ENCODE measurements around the gene SLC16A7.

Gene SLC16A7

DNA sequence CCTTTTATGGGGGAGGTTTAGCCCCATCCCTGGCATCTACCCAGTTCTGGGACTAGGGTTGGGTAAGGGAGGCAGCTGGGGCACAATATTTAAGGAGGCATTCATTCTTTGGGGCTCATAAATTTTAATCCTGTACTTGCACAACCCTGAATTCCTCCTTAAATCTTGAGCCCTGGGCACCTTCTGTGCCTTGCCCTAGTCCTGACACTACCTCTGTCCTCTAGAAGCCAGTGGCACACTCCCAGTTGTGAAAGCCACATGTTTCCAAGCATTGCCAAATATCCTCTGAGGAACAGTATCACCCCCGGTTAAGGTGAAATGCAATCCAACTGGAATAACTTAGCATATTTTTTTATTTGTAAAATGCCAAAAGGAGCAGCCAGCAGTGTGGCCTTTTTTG, 36.6 kb downstream of the SLC16A7 start:
- Mint-ChIP-seq H3K27me3 (no peaks in the 10 kb centered on the region), H3K4me1 (peaks cover 65% of the 10 kb centered on the region), H3K4me3 (no peak overlapping the region), H3K27ac (ENCODE audit: low read depth) (no peak overlapping the region), H3K9me3 (no peaks in the 10 kb centered on the region), H3K36me3 (ENCODE audit: insufficient read depth) (no peaks in the 10 kb centered on the region)
- DNase-seq (ENCODE audit: low spot score in 2 of 2) (no peak), ATAC-seq (replicated peaks; ENCODE audit: extremely low read depth, poor library complexity, severe bottlenecking) (no peak)

DNA sequence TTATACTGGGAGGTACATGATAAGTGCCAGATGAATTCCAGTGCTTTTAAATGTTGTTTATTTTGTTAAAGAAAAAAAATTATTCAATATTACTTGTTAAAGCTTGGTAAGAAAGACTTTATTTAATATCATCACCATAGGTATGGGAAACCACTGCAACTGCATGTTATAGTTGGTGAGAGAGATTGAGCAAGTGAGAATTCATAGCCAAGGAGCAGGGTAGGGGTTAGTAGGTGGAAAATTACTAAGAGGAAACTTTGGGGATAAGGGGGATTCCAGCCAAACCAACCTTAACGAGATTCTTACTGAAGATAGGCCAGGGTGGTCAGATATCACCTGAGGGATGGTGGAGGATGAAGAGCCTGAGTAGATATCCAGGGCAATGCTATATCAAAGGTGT, 38.4 kb downstream of the SLC16A7 start:
- Mint-ChIP-seq H3K9me3 (no peaks in the 10 kb centered on the region), H3K4me3 (no peak overlapping the region), H3K27ac (ENCODE audit: low read depth) (no peak overlapping the region), H3K36me3 (ENCODE audit: insufficient read depth) (peaks cover 1% of the 10 kb centered on the region), H3K27me3 (no peaks in the 10 kb centered on the region), H3K4me1 (peaks cover 64% of the 10 kb centered on the region)
- DNase-seq (ENCODE audit: low spot score in 2 of 2): no peak
- no peak for ATAC-seq (replicated peaks; ENCODE audit: extremely low read depth, poor library complexity, severe bottlenecking)

DNA sequence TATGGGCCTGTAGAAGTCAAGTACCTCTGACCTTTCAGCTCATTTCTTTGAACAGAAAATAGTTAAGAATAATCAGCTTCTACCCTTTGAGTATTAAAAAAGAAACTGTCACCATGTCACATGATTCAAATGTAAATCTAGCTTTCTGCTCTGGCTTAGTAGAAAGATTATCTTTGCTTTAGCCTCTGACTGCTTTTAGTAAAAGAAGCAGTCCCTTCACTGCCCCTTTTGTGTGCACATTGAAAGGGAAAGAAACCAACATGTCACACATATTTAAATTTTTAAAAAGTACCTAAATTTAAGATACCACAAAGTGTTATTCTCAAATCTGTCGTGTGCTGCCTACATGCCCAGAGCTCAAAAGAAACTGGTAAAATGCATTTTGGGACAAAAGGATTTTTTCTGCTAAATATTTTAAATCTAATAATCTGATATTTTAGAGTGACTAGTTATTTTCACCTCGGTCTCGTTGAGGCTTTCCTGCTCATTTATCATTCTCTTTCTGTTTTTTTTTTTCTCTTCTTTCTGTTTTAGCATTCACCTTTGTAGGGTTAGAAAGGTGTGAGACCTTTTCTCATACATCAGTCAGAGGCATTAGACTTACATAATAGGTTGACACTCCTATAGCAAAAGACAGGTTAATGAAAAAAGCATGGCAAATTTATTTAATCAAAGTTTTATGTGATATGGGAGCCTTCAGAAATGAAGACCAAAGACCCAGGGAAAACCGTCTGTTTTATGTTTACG, 41.3 kb downstream of the SLC16A7 start:
- Mint-ChIP-seq H3K36me3 (ENCODE audit: insufficient read depth) (peaks cover 1% of the 10 kb centered on the region), H3K27ac (ENCODE audit: low read depth) (peak overlapping the region; percentile 52), H3K4me1 (peaks cover 56% of the 10 kb centered on the region), H3K27me3 (no peaks in the 10 kb centered on the region), H3K9me3 (no peaks in the 10 kb centered on the region), H3K4me3 (peak overlapping the region; percentile 15)
- no peak for DNase-seq (ENCODE audit: low spot score in 2 of 2)
- ATAC-seq (replicated peaks; ENCODE audit: extremely low read depth, poor library complexity, severe bottlenecking): peak; percentile 60

DNA sequence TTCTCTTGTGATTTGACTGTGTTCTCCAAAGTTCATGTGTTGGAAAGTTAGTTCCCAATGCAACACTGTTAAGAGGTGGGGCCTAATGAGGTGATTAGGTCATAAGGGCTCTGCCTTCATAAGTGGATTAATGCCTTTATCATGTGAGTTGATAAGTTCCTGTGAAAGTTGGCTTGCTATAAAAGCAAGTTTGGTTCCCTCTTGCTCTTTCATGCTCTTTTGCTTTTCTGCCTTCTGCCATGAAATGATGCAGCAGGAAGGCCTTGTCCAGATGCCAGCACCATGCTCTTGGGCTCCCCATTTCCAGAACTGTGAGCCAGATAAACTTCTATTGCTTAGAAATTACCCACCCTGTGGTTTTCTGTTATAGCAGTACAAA, 41.9 kb downstream of the SLC16A7 start:
- H3K4me3 Mint-ChIP-seq: peak overlapping the region; percentile 15
- H3K4me1 Mint-ChIP-seq: peaks cover 56% of the 10 kb centered on the region
- H3K9me3 Mint-ChIP-seq: no peaks in the 10 kb centered on the region
- H3K27me3 Mint-ChIP-seq: no peaks in the 10 kb centered on the region
- DNase-seq (ENCODE audit: low spot score in 2 of 2) (no peak), ATAC-seq (replicated peaks; ENCODE audit: extremely low read depth, poor library complexity, severe bottlenecking) (peak; percentile 16)
- H3K27ac Mint-ChIP-seq (ENCODE audit: low read depth): peak overlapping the region; percentile 52
- peaks cover 1% of the 10 kb centered on the region for H3K36me3 Mint-ChIP-seq (ENCODE audit: insufficient read depth)

DNA sequence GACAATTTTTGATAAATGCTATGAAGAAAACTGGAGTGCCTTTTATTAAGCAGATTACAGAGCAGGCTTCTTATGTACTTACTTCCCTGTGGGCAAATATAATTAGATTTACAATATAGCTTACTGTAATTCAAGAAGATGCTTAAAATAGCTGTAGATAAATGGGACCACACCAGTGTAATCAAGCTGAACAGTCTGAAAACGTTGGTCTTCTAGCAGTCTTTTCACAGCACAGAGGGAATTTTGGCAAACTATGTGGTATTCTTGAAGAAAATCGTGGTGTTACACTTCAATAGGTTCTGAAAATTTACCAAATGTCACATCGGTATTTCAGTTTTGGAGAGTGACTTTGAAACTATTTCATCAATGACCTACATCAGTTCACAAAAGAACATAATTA, 47.7 kb downstream of the SLC16A7 start:
- H3K4me3 Mint-ChIP-seq: no peak overlapping the region
- no peak for ATAC-seq (replicated peaks; ENCODE audit: extremely low read depth, poor library complexity, severe bottlenecking)
- H3K4me1 Mint-ChIP-seq: peaks cover 35% of the 10 kb centered on the region
- no peaks in the 10 kb centered on the region for H3K27me3 Mint-ChIP-seq
- no peak overlapping the region for H3K27ac Mint-ChIP-seq (ENCODE audit: low read depth)
- peaks cover 10% of the 10 kb centered on the region for H3K9me3 Mint-ChIP-seq
- DNase-seq (ENCODE audit: low spot score in 2 of 2): no peak
- H3K36me3 Mint-ChIP-seq (ENCODE audit: insufficient read depth): peaks cover under 1% of the 10 kb centered on the region

DNA sequence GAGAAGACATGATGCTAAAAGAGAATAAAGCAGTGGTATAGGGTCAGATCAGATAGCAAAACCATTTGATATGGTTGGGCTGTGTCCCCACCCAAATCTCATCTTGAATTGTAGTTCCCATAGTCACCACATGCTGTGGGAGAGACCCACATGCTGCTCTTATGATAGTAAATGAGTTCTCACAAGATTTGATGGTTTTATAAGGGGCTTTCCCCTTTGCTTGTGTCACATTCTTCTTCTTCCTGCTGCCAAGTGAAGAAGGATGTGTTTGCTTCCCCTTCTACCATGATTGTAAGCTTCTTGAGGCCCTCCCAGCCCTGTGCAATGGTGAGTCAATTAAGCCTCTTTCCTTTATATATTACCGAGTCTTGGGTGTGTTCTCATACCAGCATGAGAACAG, 49.4 kb downstream of the SLC16A7 start:
- Mint-ChIP-seq H3K9me3 (peaks cover 10% of the 10 kb centered on the region), H3K4me3 (no peak overlapping the region), H3K27me3 (no peaks in the 10 kb centered on the region), H3K4me1 (peaks cover 34% of the 10 kb centered on the region), H3K36me3 (ENCODE audit: insufficient read depth) (peaks cover 3% of the 10 kb centered on the region), H3K27ac (ENCODE audit: low read depth) (no peak overlapping the region)
- DNase-seq (ENCODE audit: low spot score in 2 of 2) (no peak), ATAC-seq (replicated peaks; ENCODE audit: extremely low read depth, poor library complexity, severe bottlenecking) (no peak)

GRCh38 chr12:59646636-59647035, 50.8 kb downstream of the SLC16A7 start:
- Mint-ChIP-seq H3K4me1 (peaks cover 48% of the 10 kb centered on the region), H3K27ac (ENCODE audit: low read depth) (no peak overlapping the region), H3K9me3 (peaks cover 10% of the 10 kb centered on the region), H3K4me3 (no peak overlapping the region), H3K36me3 (ENCODE audit: insufficient read depth) (peaks cover 6% of the 10 kb centered on the region), H3K27me3 (no peaks in the 10 kb centered on the region)
- no peak for DNase-seq (ENCODE audit: low spot score in 2 of 2)
- ATAC-seq (replicated peaks; ENCODE audit: extremely low read depth, poor library complexity, severe bottlenecking): no peak

GRCh38 chr12:59649203-59649602, 53.4 kb downstream of the SLC16A7 start:
- no peaks in the 10 kb centered on the region for H3K27me3 Mint-ChIP-seq
- ATAC-seq (replicated peaks; ENCODE audit: extremely low read depth, poor library complexity, severe bottlenecking): no peak
- no peak for DNase-seq (ENCODE audit: low spot score in 2 of 2)
- peaks cover 42% of the 10 kb centered on the region for H3K4me1 Mint-ChIP-seq
- no peak overlapping the region for H3K4me3 Mint-ChIP-seq
- peak overlapping the region; percentile 0 for H3K27ac Mint-ChIP-seq (ENCODE audit: low read depth)
- peaks cover 10% of the 10 kb centered on the region for H3K9me3 Mint-ChIP-seq
- H3K36me3 Mint-ChIP-seq (ENCODE audit: insufficient read depth): peaks cover 6% of the 10 kb centered on the region

DNA sequence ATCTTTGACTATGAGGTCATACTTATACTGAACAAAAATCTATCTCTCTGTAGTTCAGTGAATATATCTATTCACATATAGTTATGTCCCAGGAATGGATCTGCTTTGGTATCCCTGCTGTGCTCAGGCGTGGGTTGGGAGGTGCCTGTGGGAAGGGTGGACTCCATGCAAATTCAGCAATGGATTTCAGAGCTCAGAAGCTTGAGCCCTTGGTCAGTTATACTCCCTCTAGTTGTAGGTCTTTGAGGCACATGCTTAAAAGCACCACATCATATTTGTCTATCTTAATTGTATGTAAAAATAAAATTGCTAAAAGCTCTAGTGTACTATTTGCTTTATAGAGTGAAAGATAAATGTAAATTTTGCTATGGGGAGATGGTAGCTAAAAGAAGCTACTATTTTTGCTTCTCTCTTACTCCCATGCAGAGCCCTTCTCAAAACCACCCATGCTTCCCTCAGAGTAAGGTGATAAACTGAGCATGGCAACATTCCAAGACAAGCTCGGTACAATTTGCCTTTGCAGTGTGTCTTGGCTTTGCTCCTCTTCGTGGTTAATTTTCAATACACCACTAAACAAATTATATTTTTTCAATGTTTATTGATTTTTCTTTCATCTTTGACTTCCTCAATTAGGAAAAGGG, 54.9 kb downstream of the SLC16A7 start:
- ATAC-seq (replicated peaks; ENCODE audit: extremely low read depth, poor library complexity, severe bottlenecking): no peak
- Mint-ChIP-seq H3K36me3 (ENCODE audit: insufficient read depth) (peaks cover 9% of the 10 kb centered on the region), H3K27ac (ENCODE audit: low read depth) (peak overlapping the region; percentile 40), H3K27me3 (no peaks in the 10 kb centered on the region), H3K4me3 (no peak overlapping the region), H3K9me3 (no peaks in the 10 kb centered on the region), H3K4me1 (peaks cover 42% of the 10 kb centered on the region)
- no peak for DNase-seq (ENCODE audit: low spot score in 2 of 2)

- Mint-ChIP-seq H3K36me3 (ENCODE audit: insufficient read depth) (peaks cover 9% of the 10 kb centered on the region), H3K27ac (ENCODE audit: low read depth) (peak overlapping the region; percentile 40), H3K9me3 (no peaks in the 10 kb centered on the region), H3K4me1 (peaks cover 42% of the 10 kb centered on the region), H3K4me3 (no peak overlapping the region), H3K27me3 (no peaks in the 10 kb centered on the region)
- ATAC-seq (replicated peaks; ENCODE audit: extremely low read depth, poor library complexity, severe bottlenecking) (no peak), DNase-seq (ENCODE audit: low spot score in 2 of 2) (no peak)
Observed at GRCh38 chr12:59651229-59651920, 55.5 kb downstream of the SLC16A7 start.

DNA sequence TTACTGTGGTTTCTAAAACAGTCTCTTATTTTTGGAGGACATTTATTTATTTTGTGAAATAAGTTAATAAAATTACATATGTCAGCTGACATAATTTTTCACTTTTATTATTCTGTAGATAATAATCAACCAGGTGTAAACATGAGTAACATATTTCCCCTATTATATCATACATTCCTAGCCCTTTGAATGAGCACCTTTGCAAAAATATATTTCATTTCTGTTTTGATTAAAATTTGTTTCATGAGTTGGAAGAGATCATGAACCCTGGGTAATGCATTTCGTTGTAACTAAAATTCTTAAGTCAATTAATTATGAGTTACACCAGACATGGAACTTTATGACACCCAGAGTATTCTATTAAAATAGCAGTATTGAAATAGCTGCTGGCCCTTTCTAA, 56.3 kb downstream of the SLC16A7 start:
- DNase-seq (ENCODE audit: low spot score in 2 of 2): no peak
- Mint-ChIP-seq H3K36me3 (ENCODE audit: insufficient read depth) (peaks cover 9% of the 10 kb centered on the region), H3K9me3 (no peaks in the 10 kb centered on the region), H3K27ac (ENCODE audit: low read depth) (no peak overlapping the region), H3K4me3 (no peak overlapping the region), H3K4me1 (peaks cover 40% of the 10 kb centered on the region), H3K27me3 (no peaks in the 10 kb centered on the region)
- no peak for ATAC-seq (replicated peaks; ENCODE audit: extremely low read depth, poor library complexity, severe bottlenecking)

GRCh38 chr12:59654061-59654460, 58.2 kb downstream of the SLC16A7 start:
- DNase-seq (ENCODE audit: low spot score in 2 of 2): no peak

GRCh38 chr12:59657266-59657665, 61.4 kb downstream of the SLC16A7 start:
- peaks cover 3% of the 10 kb centered on the region for H3K36me3 Mint-ChIP-seq (ENCODE audit: insufficient read depth)
- peaks cover 24% of the 10 kb centered on the region for H3K4me1 Mint-ChIP-seq
- H3K9me3 Mint-ChIP-seq: no peaks in the 10 kb centered on the region
- H3K27me3 Mint-ChIP-seq: no peaks in the 10 kb centered on the region
- H3K4me3 Mint-ChIP-seq: no peak overlapping the region
- DNase-seq (ENCODE audit: low spot score in 2 of 2) (no peak), ATAC-seq (replicated peaks; ENCODE audit: extremely low read depth, poor library complexity, severe bottlenecking) (no peak)
- H3K27ac Mint-ChIP-seq (ENCODE audit: low read depth): no peak overlapping the region

More at GRCh38 chr12:59654061-59654460, 58.2 kb downstream of the SLC16A7 start:
- ATAC-seq (replicated peaks; ENCODE audit: extremely low read depth, poor library complexity, severe bottlenecking): no peak
- Mint-ChIP-seq H3K4me3 (no peak overlapping the region), H3K27me3 (no peaks in the 10 kb centered on the region), H3K27ac (ENCODE audit: low read depth) (no peak overlapping the region), H3K9me3 (no peaks in the 10 kb centered on the region), H3K4me1 (peaks cover 28% of the 10 kb centered on the region), H3K36me3 (ENCODE audit: insufficient read depth) (peaks cover 6% of the 10 kb centered on the region)

Measured in central memory CD8-positive, alpha-beta T cell (primary cell).